ENCODE data around the gene NFATC2.

Gene NFATC2

GRCh38 chr20:51495921-51496545 lies 46.5 kb downstream of the NFATC2 start:
- TF ChIP-seq GATA1 (IDR thresholded peaks at IDR 0.05; ENCODE audit: low read depth, low read length) (no peak), POLR2A (IDR thresholded peaks at IDR 0.05; ENCODE audit: low read length) (no peak)

DNA sequence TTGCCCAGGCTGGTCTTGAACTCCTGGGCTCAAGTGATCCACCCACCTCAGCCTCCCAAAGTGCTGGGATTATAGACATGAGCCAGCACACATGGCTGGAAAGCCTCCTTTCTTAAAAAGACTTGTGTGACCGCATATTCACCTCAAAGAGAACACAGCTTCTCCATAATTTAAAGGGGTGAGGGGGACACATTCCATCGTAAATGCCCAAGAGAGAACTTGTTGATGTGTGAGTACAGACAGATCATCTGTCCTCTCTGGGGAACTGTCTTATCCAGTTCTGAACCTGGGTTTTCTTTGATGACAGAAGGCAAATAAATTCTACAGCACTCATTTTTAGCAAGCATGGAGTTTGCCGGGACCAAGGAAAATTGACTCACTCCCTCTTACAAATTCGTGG lies 47.2 kb downstream of the NFATC2 start:
- no peak for DNase-seq
- TF ChIP-seq POLR2A (IDR thresholded peaks at IDR 0.05; ENCODE audit: low read length) (no peak), GATA1 (IDR thresholded peaks at IDR 0.05; ENCODE audit: low read depth, low read length) (no peak)

More at GRCh38 chr20:51495921-51496545, 46.5 kb downstream of the NFATC2 start:
- DNase-seq: no peak

DNA sequence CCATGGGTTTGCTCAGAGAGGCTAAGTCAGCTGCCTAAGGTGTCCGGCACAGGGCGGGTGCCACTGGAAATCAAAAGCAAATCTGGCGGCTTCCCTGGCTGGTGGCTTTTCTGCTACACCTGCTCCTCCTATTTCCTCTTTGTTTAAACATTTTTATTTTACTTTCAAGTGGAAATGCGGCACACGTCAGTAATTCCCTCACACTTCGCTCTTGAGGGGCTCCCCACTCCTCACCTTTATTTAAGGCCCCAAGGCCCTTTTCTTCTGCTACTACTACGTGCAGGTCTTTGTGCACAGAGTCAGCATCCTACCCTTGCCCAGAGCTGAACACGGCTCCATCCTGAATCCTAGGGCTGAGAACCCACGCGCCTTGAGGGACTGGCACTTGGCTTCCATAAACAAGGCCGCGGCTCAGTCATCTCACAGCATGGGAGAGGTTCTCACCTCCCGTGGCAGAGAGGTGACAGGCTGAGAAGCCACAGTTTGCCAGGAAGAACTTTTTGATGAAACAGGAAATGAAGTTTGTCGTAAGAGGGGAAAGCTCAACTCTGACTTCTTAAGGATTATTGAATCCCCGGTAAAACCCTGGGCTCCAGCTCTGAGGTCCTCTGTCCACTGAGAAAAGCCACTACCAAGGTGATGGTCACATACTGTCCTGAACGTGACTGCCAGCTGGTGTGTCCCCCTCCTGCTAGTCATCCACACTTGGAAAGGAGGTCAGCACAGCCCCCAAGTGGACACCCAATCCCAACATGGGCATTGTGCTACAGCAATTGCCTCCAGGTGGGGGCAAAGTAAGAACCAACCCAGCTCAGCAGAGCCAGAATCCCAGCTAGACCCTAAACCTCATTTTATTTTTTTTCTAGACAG lies 48.0 kb downstream of the NFATC2 start:
- DNase-seq: no peak
- no peak for TF ChIP-seq GATA1 (IDR thresholded peaks at IDR 0.05; ENCODE audit: low read depth, low read length)
- no peak for TF ChIP-seq POLR2A (IDR thresholded peaks at IDR 0.05; ENCODE audit: low read length)

DNA sequence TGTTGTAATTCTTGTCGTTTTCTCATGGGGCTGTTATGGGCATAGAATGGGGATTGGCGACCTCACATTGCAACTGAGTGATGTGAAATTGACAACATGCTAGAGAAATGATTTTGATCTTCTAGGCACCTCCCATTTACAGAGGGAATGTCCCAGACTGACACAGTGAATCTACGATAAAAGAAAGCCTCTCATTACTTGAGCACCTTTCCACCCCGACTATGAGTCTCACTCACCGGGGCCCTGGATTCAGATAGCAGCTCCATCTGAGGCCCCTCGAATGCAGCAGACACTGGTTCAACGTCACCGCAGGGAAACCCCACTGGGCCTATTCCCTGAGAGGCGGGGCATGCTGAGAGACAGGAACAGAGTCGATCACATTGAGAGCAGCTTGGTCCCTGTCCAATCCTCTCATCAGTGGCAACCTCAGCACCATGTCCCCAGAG lies 49.1 kb downstream of the NFATC2 start:
- TF ChIP-seq GATA1 (IDR thresholded peaks at IDR 0.05; ENCODE audit: low read depth, low read length): no peak
- DNase-seq: peak in 1 of 2 experiments; percentile 55

DNA sequence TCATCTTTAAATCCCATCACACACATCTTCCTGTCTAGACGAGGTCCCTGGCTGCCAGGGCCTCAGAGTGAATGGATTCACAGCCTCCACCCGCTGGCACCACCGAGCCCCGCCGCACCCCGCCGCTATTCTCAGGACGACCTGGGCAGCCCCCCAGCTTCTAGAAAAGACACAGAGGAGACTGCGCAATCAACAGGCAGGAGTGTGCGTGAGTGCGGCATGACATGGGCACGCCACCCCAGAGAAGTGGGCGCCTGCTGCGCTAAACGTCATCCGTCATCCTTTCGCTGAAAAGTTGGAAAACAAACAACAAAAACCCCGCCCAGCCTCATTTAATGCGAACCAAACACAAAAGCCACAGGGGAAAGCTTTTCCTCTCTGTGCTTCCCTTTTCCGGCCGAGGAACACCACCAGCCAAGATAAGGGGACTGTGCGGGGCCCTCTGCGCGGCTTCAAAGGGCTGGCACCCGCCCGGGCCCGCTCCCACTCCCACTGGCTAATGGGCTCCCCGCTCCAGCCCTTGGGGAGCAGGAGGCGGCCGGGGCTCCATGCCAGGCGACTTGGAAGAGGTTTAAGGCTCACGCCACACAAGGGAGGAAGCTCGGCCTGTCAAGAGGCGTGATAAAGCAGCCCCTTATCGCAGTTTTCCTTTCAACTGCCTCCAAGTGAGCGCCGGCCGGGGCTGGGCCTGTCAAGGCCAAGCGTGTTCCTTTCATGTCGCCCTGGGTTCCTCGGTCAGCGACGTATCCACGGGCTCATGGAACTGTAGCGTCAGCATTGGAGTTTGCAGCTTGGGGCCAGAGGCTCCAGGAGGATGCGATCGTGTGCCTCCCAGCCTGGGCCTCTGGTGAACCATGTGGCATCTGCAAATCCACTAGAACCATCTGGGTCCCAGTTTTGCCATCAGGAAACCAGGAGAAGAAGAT lies 50.1 kb downstream of the NFATC2 start:
- TF ChIP-seq POLR2A (IDR thresholded peaks at IDR 0.05; ENCODE audit: low read length): peak; percentile 42
- TF ChIP-seq GATA1 (IDR thresholded peaks at IDR 0.05; ENCODE audit: low read depth, low read length): no peak

DNA sequence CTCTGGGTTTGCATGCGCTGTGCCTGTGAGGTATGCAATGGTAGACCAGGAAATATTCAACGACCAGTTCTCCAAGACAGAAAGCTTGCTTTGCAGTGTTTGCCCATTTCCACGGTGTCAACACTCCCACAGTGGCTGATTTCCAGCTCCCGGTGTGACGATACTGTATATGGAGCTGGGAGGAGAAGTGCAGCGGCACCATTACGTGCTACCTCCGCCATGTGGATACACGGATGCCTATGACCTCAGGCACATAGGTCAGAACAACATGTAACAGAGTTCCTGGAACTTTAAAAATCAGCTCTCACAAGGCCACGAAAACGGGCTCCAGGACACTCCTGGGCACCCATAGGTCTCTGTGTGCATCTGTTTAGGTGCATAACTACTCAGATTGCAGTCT lies 51.1 kb downstream of the NFATC2 start:
- DNase-seq: no peak
- no peak for TF ChIP-seq POLR2A (IDR thresholded peaks at IDR 0.05; ENCODE audit: low read length)
- TF ChIP-seq GATA1 (IDR thresholded peaks at IDR 0.05; ENCODE audit: low read depth, low read length): no peak

More for the DNA sequence above, 50.1 kb downstream of the NFATC2 start:
- peak; percentile 86 to 90 for DNase-seq

GRCh38 chr20:51490635-51491034 lies 51.9 kb downstream of the NFATC2 start:
- TF ChIP-seq GATA1 (IDR thresholded peaks at IDR 0.05; ENCODE audit: low read depth, low read length): no peak
- no peak for TF ChIP-seq POLR2A (IDR thresholded peaks at IDR 0.05; ENCODE audit: low read length)
- DNase-seq: no peak

DNA sequence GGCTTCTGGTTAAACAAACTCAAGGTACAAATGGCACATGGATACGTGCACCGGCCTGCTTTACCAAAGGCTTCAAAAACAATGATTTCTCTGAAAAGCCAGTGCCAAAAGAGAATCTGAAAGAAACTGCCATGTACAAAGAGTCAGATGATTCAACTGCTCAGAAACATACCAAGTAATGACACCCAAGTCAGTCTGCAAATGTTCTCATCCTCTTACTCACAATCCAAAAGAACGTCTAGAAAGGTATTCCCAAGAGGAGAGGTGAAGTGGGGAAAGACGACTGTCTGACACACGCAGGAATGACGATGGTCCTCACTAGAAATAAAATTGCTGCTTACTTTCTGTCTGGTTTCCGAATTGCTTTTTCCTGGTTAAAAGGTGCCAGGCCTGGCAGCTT lies 52.9 kb downstream of the NFATC2 start:
- no peak for DNase-seq

DNA sequence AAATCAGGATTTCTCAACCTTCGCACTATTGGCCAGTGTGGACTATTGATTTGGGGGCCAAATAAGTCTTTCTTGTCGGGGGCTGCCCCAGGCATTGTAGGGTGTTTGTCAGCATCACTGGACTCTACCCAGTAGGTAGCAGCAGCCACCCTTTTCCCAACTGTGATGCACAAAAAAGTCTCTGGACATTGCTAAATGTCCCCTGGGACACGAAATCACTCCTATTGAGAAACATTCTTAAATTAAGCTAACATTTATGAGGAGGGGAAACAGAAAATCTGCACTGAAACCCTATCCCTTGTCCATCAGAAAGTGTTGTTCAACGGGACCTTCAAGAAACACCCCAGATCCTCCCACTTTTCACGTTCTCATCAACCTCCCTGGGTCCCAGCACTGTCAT lies 54.2 kb downstream of the NFATC2 start:
- DNase-seq: no peak
- TF ChIP-seq GATA1 (IDR thresholded peaks at IDR 0.05; ENCODE audit: low read depth, low read length) (no peak), POLR2A (IDR thresholded peaks at IDR 0.05; ENCODE audit: low read length) (no peak)

More for the DNA sequence above, 52.9 kb downstream of the NFATC2 start:
- TF ChIP-seq GATA1 (IDR thresholded peaks at IDR 0.05; ENCODE audit: low read depth, low read length) (no peak), POLR2A (IDR thresholded peaks at IDR 0.05; ENCODE audit: low read length) (no peak)

GRCh38 chr20:51487565-51488268 lies 54.8 kb downstream of the NFATC2 start:
- DNase-seq: no peak

GRCh38 chr20:51487076-51487475 lies 55.4 kb downstream of the NFATC2 start:
- DNase-seq: no peak
- TF ChIP-seq POLR2A (IDR thresholded peaks at IDR 0.05; ENCODE audit: low read length) (no peak), GATA1 (IDR thresholded peaks at IDR 0.05; ENCODE audit: low read depth, low read length) (no peak)

More at GRCh38 chr20:51487565-51488268, 54.8 kb downstream of the NFATC2 start:
- TF ChIP-seq GATA1 (IDR thresholded peaks at IDR 0.05; ENCODE audit: low read depth, low read length): no peak
- no peak for TF ChIP-seq POLR2A (IDR thresholded peaks at IDR 0.05; ENCODE audit: low read length)

DNA sequence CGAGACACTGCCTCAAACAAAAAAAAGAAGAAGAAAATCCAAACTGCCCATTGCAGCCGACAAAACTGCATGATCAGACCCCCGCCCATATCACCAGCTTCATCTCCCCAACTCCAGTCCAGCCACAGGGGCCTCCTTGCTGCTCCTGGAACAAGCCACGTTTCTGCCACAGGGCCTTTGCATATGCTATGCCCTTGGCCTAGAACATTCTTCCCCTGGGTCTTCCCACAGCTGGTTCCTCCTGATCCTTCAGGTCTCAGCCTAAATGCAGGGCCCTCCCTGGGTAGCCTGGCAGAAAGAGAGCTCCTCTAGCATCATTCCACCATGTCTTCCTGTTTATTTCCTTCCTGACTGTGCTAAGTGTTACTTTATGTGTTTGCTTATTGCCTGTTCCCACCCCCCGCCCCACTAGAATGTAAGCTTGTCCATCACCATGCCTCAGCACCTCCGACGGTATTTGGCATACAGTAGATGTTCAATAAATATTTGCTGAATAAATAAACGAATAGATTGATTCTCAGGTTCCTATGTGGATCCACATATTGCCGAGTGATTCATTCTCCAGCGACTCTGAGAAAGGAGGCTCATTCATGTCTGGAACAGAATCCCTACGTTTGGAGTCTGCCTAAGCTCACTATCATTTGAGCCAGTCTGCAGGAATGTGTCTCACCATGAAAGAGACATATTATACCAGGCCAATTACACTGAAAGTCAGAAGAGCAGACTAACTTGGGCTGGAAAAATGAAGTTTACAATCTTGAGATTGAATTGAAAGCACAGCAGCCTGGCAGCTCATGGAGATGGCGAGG lies 56.1 kb downstream of the NFATC2 start:
- no peak for DNase-seq
- TF ChIP-seq GATA1 (IDR thresholded peaks at IDR 0.05; ENCODE audit: low read depth, low read length) (no peak), POLR2A (IDR thresholded peaks at IDR 0.05; ENCODE audit: low read length) (no peak)
